ENCODE measurements around the gene PIGN. TPM values are rescaled to one million over a fixed set of nuclear protein-coding genes. Genes with fewer than 3 reads are reported as not detected.

PIGN gene
- polyA plus RNA-seq, 2 donors: 10.5 to 13.7 TPM

DNA sequence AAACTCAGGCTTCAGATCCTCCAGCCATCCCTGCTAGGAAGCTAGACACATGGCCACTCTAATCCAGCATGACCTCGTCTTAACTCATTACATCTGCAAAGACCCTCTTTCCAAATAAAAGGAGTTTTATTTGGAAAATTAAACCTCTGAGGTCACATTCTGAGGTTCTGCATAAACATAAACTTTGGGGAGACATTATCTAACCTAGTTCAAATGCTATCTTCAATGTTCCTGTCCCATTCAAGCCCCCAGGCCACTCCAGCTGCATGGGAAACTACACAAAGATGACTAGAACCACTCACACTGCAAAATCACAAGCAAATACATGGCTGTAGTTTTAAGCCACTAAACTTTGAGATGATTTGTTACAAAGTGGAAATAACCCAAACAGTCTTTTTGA is 195.0 kb downstream of the PIGN start:
- Histone ChIP-seq H3K27ac (ENCODE audit: low read depth in 2 of 2, low read length in 1 of 2) (no peak overlapping the region), H3K4me1 (ENCODE audit: control insufficient read depth in 2 of 2, insufficient read depth in 2 of 2, low read length in 1 of 2) (no peaks in the 10 kb centered on the region), H3K4me3 (ENCODE audit: low read depth in 1 of 2, low read length in 2 of 2) (no peak overlapping the region), H3K9me3 (ENCODE audit: control insufficient read depth in 2 of 2, insufficient read depth in 1 of 2, low read depth in 1 of 2, low read length in 1 of 2) (no peaks in the 10 kb centered on the region), H3K27me3 (ENCODE audit: control insufficient read depth in 1 of 2, insufficient read depth in 2 of 2, low read length in 2 of 2) (no peaks in the 10 kb centered on the region), H3K36me3 (ENCODE audit: control insufficient read depth in 2 of 2, insufficient read depth in 2 of 2, low read length in 1 of 2) (no peaks in the 10 kb centered on the region)
- WGBS, 2 donors: 71 to 83% methylated on average over 1 of the region's 1 CpG

DNA sequence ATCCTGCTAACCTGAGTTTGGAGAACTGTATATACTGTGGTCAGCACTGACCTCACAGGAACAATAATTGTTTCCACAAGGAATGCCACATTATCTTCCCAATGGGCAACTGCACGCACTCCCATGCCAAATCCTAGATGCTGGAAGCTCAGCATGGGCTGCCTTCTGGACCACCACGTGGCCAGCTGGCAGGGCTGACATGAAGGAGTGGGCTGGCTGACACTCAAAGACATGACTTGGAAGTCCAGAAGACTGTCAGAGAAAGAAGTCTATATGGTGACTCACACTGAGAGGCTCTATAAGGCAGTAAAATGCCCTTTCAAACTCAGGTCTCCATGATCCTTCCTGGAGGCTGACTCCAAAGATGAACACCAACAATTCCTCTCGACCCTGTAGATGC is 195.7 kb downstream of the PIGN start:
- Histone ChIP-seq H3K4me3 (ENCODE audit: low read depth in 1 of 2, low read length in 2 of 2) (no peak overlapping the region), H3K4me1 (ENCODE audit: control insufficient read depth in 2 of 2, insufficient read depth in 2 of 2, low read length in 1 of 2) (no peaks in the 10 kb centered on the region), H3K9me3 (ENCODE audit: control insufficient read depth in 2 of 2, insufficient read depth in 1 of 2, low read depth in 1 of 2, low read length in 1 of 2) (no peaks in the 10 kb centered on the region), H3K27me3 (ENCODE audit: control insufficient read depth in 1 of 2, insufficient read depth in 2 of 2, low read length in 2 of 2) (no peaks in the 10 kb centered on the region), H3K36me3 (ENCODE audit: control insufficient read depth in 2 of 2, insufficient read depth in 2 of 2, low read length in 1 of 2) (no peaks in the 10 kb centered on the region), H3K27ac (ENCODE audit: low read depth in 2 of 2, low read length in 1 of 2) (no peak overlapping the region)
- 76 to 77% methylated on average over 3 of the region's 3 CpGs for WGBS, 2 donors

Other genes with a start within 250 kb of the PIGN start
- 10 to 100 TPM; 29.4 to 30.0 TPM for gene RELCH, start 199 bp upstream of the PIGN start, polyA plus RNA-seq
- gene TNFRSF11A, start 138.3 kb upstream of the PIGN start, polyA plus RNA-seq: 1 to 10 TPM; 1.2 to 2.2 TPM

Measured in esophagus (tissue), 2 donors.